NCI-H524 (cell line): ENCODE results near the gene POLG2.
"Not testable (repeated sequence)": the region's sequence is repeated elsewhere in the genome, so short reads cannot be mapped to it uniquely, and the experiment has no call there.

Source experiments
- DNase-seq, 2 experiments: peaks; one replicate each; lab custom pipeline; 2025; lab: John Stamatoyannopoulos, UW

The POLG2 gene

GRCh38 chr17:64439956-64440355, 56.9 kb downstream of the POLG2 start:
- no peak for DNase-seq

GRCh38 chr17:64439521-64439920, 57.3 kb downstream of the POLG2 start:
- not testable (repeated sequence) for DNase-seq

DNA sequence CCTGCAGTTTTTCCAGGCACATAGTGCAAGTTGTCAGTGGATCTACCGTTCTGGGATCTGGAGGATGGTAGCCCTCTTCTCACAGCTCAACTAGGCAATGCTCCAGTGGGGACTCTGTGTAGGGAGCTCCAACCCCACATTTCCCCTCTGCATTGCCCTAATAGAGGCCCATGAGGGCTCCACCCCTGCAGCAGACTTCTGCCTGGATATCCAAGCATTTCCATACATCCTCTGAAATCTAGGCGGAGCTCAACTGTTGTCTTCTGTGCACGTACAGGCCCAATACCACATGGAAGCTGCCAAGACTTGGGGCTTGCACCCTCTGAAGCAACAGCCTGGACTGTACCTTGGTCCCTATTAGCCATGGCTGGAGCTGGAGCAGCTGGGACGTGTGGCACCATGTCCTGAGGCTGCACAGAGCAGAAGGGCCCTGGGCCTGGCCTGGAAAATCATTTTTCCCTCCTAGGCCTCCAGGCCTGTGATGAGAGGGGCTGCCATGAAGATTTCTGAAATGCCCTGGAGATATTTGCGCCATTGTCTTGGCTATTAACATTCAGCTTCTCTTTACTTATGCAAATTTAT, 58.8 kb downstream of the POLG2 start:
- no peak for DNase-seq

GRCh38 chr17:64431534-64431933, 65.3 kb downstream of the POLG2 start:
- DNase-seq = no peak

- DNase-seq = not testable (repeated sequence)
These were observed 66.8 kb downstream of the POLG2 start for GRCh38 chr17:64430036-64430435.

GRCh38 chr17:64428406-64428805, 68.4 kb downstream of the POLG2 start:
- no peak for DNase-seq
